Islet of Langerhans (tissue), 1 donor: Measurements from ENCODE around the gene OR10A3.

Experiments
- FAIRE-seq: peaks from one replicate; lab custom pipeline; 2011; peaks lifted over from hg19 to GRCh38; lab: Jason Lieb, UNC

The OR10A3 gene

GRCh38 chr11:7892059-7892699 lies 49.3 kb downstream of the OR10A3 start:
- FAIRE-seq, result no peak

GRCh38 chr11:7890417-7891172 lies 50.9 kb downstream of the OR10A3 start:
- no peak for FAIRE-seq

- FAIRE-seq, result no peak
Observed at GRCh38 chr11:7889985-7890384, 51.5 kb downstream of the OR10A3 start.
